ENCODE results near the gene CAPN5.

The CAPN5 gene

DNA sequence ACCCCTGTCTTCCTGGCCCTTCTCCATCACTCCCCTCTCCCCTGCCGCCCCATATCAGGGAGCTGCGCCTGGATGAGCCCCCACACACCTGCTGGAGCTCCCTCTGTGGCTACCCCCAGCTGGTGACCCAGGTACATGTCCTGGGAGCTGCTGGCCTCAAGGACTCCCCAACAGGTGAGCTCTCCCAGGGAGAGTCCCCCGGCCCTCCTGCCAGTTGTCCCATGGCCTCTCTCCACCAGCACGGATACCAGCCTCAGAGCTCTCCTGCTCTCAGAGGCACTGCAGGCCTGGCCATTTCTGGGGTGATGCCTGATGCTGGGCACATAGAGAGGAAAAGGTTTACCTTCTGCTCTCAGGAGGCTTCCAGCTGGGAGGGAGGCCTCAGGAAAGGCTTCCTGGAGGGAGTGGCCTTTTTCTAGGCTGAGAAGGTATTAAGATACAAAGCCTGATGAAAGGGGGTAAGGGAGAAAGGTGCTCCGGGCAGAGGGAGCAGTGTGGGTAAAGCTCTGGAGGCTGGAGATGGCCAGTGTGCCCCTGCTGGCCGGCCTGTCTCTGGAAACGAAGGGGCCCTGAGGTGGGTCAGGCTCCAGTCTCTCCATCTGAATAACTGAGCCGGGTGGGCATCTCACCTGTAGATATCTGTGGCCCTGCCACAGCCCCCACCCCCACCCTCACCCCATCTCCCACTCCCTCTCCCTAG is 55.3 kb downstream of the CAPN5 start:
- DNase-seq = no peak

GRCh38 chr11:77122576-77123212 is 55.9 kb downstream of the CAPN5 start:
- no peak for DNase-seq

- DNase-seq = no peak
Measured at GRCh38 chr11:77123591-77123990, 56.8 kb downstream of the CAPN5 start.

GRCh38 chr11:77124041-77124440 is 57.3 kb downstream of the CAPN5 start:
- no peak for DNase-seq

DNA sequence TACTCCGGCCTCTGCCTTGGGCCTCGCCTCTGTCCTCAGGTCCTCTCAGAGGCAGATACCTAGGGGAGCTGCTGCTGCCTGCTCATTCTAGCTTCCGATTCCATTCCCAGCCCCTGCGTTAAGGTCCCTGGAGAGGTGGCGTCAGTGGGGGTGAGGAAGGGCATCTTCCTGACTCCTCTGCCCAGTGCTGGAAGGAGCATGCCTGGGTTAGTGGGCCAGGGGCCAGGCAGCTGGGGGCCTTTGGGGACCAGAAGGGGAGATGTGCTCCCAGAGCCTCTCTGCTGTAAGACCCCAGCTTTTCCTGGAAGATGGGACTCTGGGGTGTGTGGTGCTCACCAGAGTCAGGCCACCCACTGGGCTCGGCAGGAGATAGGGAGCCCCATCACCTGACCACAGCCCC is 57.7 kb downstream of the CAPN5 start:
- DNase-seq = no peak

GRCh38 chr11:77125191-77125590 is 58.4 kb downstream of the CAPN5 start:
- no peak for DNase-seq

- no peak for DNase-seq
Measured at GRCh38 chr11:77125695-77126094, 58.9 kb downstream of the CAPN5 start.

- no peak for DNase-seq
Measured at GRCh38 chr11:77126156-77126775, 59.5 kb downstream of the CAPN5 start.

GRCh38 chr11:77126861-77127234 is 60.1 kb downstream of the CAPN5 start:
- peak; percentile 54 for DNase-seq

GRCh38 chr11:77127235-77127911 is 60.6 kb downstream of the CAPN5 start:
- DNase-seq = peak; percentile 67

GRCh38 chr11:77127920-77128691 is 61.3 kb downstream of the CAPN5 start, which contains the start of gene MYO7A:
TSS of gene MYO7A (plus strand) at chr11:77128246. CDS start at chr11:77130635, 2,389 bp downstream.
- peak; percentile 86 for DNase-seq

DNA sequence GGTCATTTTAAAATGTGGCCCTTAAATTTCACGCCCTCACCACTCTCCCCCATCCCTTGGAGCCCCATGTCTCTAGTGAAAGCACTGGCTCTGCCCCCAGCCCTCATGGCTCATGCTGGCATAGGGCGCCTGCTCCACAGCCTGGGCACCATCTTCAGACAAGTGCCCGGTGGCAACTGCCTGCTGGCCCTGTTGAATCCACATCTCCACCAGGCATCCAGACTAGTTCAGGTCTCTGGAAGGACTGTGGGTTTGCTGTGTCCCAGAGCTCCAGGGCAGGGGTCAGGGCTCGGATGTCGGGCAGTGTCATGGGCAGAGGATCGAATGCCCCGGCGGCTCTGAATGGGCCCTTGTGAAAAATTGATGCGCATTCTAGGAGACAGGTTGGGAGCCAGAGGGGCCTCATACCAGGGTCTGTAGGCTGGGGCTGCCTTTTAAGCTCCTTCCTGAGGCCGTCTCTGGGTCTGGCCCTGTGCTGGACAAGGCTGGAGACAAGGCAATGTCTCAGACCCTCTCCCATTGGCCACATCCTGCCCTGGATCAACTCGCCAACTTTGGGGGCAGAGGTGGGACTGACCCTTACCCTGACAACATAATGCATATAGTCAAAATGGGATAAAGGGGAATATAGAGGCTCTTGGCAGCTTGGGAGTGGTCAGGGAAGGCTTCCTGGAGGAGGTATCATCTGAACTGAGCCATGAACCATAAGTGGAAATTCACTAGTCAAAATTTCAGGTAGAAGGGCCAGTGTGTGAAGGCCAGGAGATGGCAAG is 62.5 kb downstream of the CAPN5 start:
- no peak for DNase-seq

GRCh38 chr11:77129842-77130756 is 63.3 kb downstream of the CAPN5 start:
- no peak for DNase-seq

DNA sequence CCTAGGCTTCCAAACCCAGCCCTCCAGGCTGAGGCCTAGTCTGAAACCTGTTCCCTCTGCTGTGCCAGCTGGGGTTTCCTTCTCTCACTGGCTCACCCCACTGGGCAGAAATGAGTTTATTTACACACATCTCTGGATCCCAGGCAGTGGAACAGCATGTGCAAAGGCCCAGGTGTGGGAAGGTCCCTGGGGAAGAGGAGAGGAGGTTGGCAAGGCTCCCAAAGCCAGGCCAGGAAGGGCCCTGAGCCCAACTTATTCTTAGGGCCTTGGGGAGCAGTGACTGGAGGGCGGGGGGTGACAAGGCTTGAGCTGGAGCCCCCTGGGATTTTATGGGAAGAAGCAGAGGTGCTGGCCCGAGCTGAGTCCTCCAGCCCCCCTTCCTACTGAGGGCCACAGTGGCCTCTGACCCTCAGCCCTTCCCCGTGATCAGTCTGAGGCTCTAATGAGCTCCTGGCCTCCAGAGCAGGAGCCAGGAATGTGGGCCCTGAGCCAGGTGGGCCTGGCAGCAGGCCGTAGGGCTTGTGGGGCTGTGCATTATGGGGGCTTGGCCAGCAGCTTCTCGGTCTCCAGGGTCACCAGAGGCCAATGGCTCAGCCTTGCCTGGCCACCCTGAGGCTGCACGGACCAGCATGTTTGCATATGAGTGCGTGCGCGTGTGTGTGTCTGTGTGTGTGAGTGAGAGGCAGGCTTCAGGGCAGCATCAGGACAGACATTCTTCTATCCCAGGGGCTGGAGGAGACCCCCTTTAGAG is 64.2 kb downstream of the CAPN5 start:
- DNase-seq = no peak

GRCh38 chr11:77131560-77131959 is 64.8 kb downstream of the CAPN5 start:
- no peak for DNase-seq

DNA sequence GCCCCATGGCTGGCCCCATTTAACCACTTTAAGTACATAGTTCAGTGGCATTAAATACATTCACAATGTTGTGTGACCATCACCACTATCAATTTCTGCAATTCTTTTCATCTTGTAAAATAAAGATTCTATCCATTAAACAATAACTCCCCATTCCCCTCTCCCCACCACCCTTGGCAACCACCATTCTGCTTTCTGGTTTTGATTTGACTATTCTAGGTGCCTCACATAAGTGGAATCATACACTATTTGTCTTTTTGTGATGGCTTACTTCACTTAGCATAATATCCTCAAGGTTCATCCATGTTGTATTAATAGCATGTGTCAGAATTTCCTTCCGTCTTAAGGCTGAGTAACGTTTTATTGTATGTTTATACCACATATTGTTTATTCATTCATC is 68.3 kb downstream of the CAPN5 start:
- no peak for DNase-seq

DNA sequence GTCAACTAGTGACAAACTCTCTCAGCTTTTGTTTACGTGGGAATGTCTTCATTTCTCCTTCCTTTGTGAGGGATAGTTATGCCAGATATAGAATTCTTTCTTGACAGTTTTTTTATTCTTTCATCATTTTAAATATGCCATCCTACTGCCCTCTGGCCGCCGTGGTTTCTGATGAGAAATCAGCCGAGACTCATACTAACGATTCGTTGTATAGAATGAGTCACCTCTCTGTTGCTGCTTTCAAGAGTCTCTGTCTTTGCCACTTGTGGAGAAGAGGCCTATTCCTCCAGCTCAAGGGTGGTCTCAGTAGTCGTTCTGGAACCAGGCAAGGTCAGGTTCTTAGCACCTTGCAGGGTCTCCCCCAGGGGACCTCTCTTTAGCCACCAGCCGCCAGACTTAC is 69.3 kb downstream of the CAPN5 start:
- DNase-seq = no peak

DNA sequence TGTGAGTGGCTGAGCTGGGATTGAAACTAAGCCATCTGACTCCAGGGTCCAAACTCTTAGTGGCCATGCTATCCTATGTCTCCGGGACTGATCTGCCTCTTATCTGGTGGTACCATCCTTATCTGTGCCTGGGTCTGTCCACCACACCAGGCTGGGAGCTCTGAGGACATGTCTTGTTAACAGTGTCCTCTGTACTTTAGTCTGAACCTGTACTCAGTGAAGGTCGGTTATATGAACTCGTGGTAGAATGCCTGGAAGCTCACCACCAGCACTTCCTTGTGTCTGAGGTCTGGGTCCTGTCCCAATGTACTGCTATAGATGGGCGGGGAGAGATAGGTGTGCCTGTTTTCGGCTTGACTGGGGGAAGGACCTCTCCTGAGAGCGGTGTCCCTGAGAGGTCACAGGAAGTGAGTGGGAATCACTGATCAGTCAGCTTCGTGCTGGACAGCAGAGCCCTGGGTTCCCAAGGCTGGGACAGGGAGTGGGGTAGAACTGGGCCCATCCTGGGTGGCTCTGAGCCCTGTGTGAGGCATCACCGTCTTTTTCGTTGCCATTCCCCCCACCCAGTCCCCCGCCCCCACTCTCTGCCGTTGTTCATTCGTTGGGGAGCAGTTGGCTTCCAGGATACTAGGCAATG is 70.1 kb downstream of the CAPN5 start:
- DNase-seq = no peak

- DNase-seq = no peak
Measured at GRCh38 chr11:77137421-77137820, 70.7 kb downstream of the CAPN5 start.
